ENCODE results near the gene TNNT1.

DNA sequence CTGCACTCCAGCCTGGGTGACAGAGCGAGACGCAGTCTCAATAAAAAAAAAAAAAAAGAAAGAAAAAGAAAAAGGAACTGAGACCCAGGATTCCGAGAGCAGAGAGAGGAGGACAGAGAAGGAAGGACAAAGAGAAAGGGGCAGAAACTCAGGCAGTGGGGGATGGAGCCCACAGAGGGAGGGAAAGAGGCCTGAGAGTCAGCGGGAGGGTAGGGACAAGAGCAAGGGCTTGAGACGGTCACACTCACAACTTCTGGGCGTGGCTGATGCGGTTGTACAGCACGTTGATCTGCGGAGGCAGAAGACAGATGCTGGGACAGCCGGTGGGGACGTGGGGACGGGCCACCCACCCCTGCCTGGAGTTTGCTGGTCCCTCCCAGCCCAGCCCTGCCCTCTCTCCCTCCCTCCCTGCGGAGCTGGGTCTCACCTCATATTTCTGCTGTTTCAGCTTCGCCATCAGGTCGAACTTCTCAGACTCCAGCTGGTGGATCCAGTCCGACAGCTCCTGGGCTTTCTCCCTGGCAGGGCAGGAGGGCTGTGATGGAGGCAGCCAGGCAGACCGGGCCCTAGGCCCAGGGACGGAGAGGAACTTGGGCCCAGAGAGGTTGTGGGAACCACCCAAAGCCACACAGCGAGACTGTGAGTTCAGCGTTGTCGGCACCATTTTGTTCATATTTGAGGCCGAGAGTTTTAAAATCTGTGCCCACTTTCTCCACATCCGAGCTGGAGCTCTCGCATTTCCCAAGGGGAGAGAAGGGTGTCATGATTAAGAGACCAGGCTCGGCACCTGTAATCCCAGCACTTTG is 15.2 kb downstream of the TNNT1 start:
- no peak for TF ChIP-seq MAX (IDR thresholded peaks at IDR 0.05; ENCODE audit: low read depth, low read length)
- TF ChIP-seq, protein P1, sequence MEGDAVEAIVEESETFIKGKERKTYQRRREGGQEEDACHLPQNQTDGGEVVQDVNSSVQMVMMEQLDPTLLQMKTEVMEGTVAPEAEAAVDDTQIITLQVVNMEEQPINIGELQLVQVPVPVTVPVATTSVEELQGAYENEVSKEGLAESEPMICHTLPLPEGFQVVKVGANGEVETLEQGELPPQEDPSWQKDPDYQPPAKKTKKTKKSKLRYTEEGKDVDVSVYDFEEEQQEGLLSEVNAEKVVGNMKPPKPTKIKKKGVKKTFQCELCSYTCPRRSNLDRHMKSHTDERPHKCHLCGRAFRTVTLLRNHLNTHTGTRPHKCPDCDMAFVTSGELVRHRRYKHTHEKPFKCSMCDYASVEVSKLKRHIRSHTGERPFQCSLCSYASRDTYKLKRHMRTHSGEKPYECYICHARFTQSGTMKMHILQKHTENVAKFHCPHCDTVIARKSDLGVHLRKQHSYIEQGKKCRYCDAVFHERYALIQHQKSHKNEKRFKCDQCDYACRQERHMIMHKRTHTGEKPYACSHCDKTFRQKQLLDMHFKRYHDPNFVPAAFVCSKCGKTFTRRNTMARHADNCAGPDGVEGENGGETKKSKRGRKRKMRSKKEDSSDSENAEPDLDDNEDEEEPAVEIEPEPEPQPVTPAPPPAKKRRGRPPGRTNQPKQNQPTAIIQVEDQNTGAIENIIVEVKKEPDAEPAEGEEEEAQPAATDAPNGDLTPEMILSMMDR (IDR thresholded peaks at IDR 0.05; ENCODE audit: low read depth, low read length), result no peak
- TF ChIP-seq POLR2A (IDR thresholded peaks at IDR 0.05; ENCODE audit: extremely low read depth, insufficient read length), result no peak

Measured in NB4 (cell line).